CD4-positive, CD25-positive, alpha-beta regulatory T cell (primary cell): Measurements from ENCODE around the gene IL31. TPM values are rescaled to one million over a fixed set of nuclear protein-coding genes. Genes with fewer than 3 reads are reported as not detected.
"Not testable (repeated sequence)": the region's sequence is repeated elsewhere in the genome, so short reads cannot be mapped to it uniquely, and the experiment has no call there.

Source experiments
- ATAC-seq, 2 donors: fragments of 150-1000 bp; cut with Tn5 transposase; one replicate each; pipeline ENCODE4 v1.10.0; 2021; ENCODE audit warnings: low read depth in 2 of 2, moderate number of reproducible peaks in 2 of 2, moderate library complexity in 1 of 2
- DNase-seq, 3 donors: peaks; one replicate each; pipeline versions ENCODE4 v3.0.0 to v3.0.0-alpha.2; 2012 to 2022; ENCODE audit warnings: mixed read lengths in 1 of 3
- H3K27ac ChIP-seq: one replicate; pipeline ENCODE4 v1.7.0; 2013; ENCODE audit warnings: mild to moderate bottlenecking, low read length; ENCODE audit not compliant: insufficient read depth, poor library complexity, severe bottlenecking
- H3K27me3 ChIP-seq: one replicate; pipeline ENCODE4 v1.7.0; 2013; ENCODE audit warnings: low read length; ENCODE audit not compliant: control insufficient read depth, insufficient read depth
- H3K36me3 ChIP-seq: one replicate; pipeline ENCODE4 v1.7.0; 2013; ENCODE audit warnings: mild to moderate bottlenecking, low read length, moderate library complexity; ENCODE audit not compliant: control insufficient read depth, insufficient read depth
- H3K4me1 ChIP-seq: 2 replicates; pipeline ENCODE4 v1.7.0; 2013; ENCODE audit warnings: mild to moderate bottlenecking, low read length; ENCODE audit not compliant: insufficient read depth, control insufficient read depth, poor library complexity, severe bottlenecking
- H3K4me3 ChIP-seq: one replicate; pipeline ENCODE4 v1.7.0; 2013; ENCODE audit warnings: low read depth, mild to moderate bottlenecking, low read length, moderate library complexity
- H3K9me3 ChIP-seq, 2 experiments: 1 replicate in 1 of 2; 2 replicates in 1 of 2; pipeline ENCODE4 v1.7.0; 2013; ENCODE audit warnings: low read length in 2 of 2, mild to moderate bottlenecking in 1 of 2, moderate library complexity in 1 of 2; ENCODE audit not compliant: control insufficient read depth in 2 of 2
- H3K27ac Mint-ChIP-seq, 3 donors: one replicate each; pipeline ENCODE4 v1.8.0; 2020 to 2022; ENCODE audit warnings: mild to moderate bottlenecking in 3 of 3, mixed read lengths in 3 of 3, moderate library complexity in 2 of 3
- H3K27me3 Mint-ChIP-seq: one replicate; pipeline ENCODE4 v1.8.0; 2022; ENCODE audit warnings: mild to moderate bottlenecking, mixed read lengths
- H3K36me3 Mint-ChIP-seq: one replicate; pipeline ENCODE4 v1.8.0; 2020; ENCODE audit warnings: mixed read lengths
- H3K4me1 Mint-ChIP-seq, 4 donors: one replicate each; pipeline ENCODE4 v1.8.0; 2020 to 2022; ENCODE audit warnings: mixed read lengths in 4 of 4, mild to moderate bottlenecking in 1 of 4
- H3K4me3 Mint-ChIP-seq, 4 donors: one replicate each; pipeline ENCODE4 v1.8.0; 2020 to 2022; ENCODE audit warnings: mild to moderate bottlenecking in 4 of 4, mixed read lengths in 4 of 4, moderate library complexity in 3 of 4
- H3K9me3 Mint-ChIP-seq, 7 donors: one replicate each; pipeline ENCODE4 v1.8.0; 2020 to 2022; ENCODE audit warnings: mixed read lengths in 7 of 7, mild to moderate bottlenecking in 3 of 7, moderate library complexity in 2 of 7
- polyA plus RNA-seq, 4 donors: library from polyadenylated mRNA; unstranded; fragments of 300-500 nt; fragmentation: Illumina TruSeq; gene quantifications; one replicate each; pipeline ENCODE4 v1.2.3, GENCODE V29; 2021
- total RNA-seq: library from RNA; stranded (reverse); gene quantifications from one replicate; pipeline ENCODE4 v1.2.3, GENCODE V29; 2022

IL31 gene
- total and polyA plus RNA-seq, 5 donors from 2014 or later = not detected

DNA sequence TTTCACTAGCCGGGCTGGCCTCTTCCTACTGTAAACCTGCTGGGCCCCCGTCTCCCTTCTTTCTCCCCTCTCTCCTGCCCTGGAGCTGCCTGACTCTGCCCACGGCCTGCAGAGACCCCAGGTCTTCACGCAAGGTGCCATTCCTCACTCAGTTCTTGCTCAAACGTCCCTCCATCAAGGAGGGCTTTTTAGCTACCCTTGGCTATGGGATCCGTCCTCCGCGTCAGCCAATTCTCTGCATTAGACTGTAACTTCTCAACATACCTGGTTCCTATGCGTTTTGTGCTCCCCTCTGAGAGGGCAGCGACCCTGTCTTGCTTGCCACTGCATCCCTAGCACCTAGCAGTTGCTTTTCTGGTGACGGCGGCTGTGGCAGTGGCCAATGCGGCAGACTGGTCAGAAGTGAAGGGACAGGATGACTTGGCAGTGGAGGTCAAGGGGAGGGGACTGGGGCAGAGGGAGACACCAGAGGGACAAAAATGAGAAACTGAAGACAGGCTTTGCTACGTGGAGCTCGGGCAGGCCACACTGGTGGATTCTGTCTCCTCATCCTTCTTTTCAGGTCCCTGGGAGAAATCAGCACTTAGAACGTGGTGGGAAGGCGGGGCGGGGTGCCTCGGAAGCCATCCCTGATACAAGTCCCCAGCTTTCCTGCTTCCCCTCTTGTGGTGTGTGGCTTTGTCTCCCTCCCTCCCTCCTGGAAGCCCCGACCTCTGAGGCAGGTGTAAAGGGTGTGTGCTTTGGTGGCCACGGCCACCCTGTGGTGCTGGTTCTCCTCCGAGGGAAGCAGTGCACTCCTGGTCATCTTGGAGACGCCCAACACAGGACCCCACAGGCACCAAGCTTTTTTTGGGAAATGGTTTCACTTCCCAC lies 31.3 kb upstream of the IL31 start:
- H3K4me3 ChIP-seq = no peak overlapping the region
- H3K9me3 Mint-ChIP-seq = peaks cover 0 to 2% (median 0%) of the 10 kb centered on the region in 7 donors
- H3K9me3 ChIP-seq = no peaks in the 10 kb centered on the region
- ATAC-seq (no peak), DNase-seq (no peak)
- H3K27ac Mint-ChIP-seq = peak overlapping the region in 2 of 3 donors; percentile 26 to 69
- H3K27me3 Mint-ChIP-seq = peaks cover 32% of the 10 kb centered on the region
- H3K36me3 ChIP-seq = peaks cover 21% of the 10 kb centered on the region
- no peak overlapping the region for H3K27ac ChIP-seq
- peaks cover 17% of the 10 kb centered on the region for H3K36me3 Mint-ChIP-seq
- H3K4me1 ChIP-seq = peaks cover 13% of the 10 kb centered on the region
- peaks cover 0 to 17% (median 6%) of the 10 kb centered on the region in 4 donors for H3K4me1 Mint-ChIP-seq
- H3K4me3 Mint-ChIP-seq = peak overlapping the region; percentile 74 to 88 (median 84)
- H3K27me3 ChIP-seq = peaks cover 4% of the 10 kb centered on the region

DNA sequence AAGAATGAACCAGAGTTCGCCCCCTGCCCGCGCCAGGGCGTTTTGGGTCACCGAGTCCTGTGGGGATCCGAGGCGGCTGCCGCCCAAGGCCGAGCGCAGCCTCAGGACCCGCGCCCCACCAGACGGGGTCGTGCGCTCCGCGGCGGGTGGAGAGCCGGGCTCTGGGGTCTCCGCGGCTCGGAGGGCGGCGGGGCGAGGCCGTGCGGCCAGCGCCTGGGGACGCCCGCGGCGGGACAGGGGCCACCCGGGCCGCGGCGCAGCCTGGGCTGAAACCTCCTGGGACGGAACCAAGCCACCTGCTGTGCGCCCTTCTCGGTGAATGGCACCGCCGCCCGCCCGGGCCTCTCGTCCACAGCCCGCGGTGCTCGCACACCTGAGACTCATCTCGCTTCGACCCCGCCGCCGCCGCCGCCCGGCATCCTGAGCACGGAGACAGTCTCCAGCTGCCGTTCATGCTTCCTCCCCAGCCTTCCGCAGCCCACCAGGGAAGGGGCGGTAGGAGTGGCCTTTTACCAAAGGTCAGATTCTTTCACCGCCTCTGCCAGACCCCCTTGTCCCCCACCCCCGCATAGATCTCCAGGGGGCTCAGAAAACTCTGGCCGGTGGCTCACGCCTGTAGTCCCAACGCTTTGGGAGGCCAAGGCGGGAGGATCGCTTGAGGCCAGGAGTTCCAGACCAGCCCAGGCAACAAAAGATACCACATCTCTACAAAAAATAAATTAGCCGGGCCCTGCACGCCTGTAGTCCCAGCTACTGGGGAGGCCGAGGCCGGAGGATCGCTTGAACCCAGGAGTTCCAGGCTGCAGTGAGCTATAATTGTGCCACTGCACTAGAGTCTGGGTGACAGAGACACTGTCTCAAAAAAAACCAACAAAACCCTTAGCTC lies 30.4 kb upstream of the IL31 start:
- Mint-ChIP-seq H3K27ac (no peak overlapping the region), H3K36me3 (peaks cover 10% of the 10 kb centered on the region), H3K4me3 (peak overlapping the region; percentile 74 to 88 (median 84)), H3K4me1 (peaks cover 0 to 17% (median 6%) of the 10 kb centered on the region in 4 donors), H3K27me3 (peaks cover 32% of the 10 kb centered on the region), H3K9me3 (peaks cover 0 to 2% (median 0%) of the 10 kb centered on the region in 7 donors)
- Histone ChIP-seq H3K9me3 (no peaks in the 10 kb centered on the region), H3K36me3 (peaks cover 14% of the 10 kb centered on the region), H3K4me3 (no peak overlapping the region), H3K4me1 (peaks cover 13% of the 10 kb centered on the region), H3K27ac (peak overlapping the region; percentile 23), H3K27me3 (peaks cover 5% of the 10 kb centered on the region)
- ATAC-seq (peak; percentile 21 to 25), DNase-seq (no peak)

DNA sequence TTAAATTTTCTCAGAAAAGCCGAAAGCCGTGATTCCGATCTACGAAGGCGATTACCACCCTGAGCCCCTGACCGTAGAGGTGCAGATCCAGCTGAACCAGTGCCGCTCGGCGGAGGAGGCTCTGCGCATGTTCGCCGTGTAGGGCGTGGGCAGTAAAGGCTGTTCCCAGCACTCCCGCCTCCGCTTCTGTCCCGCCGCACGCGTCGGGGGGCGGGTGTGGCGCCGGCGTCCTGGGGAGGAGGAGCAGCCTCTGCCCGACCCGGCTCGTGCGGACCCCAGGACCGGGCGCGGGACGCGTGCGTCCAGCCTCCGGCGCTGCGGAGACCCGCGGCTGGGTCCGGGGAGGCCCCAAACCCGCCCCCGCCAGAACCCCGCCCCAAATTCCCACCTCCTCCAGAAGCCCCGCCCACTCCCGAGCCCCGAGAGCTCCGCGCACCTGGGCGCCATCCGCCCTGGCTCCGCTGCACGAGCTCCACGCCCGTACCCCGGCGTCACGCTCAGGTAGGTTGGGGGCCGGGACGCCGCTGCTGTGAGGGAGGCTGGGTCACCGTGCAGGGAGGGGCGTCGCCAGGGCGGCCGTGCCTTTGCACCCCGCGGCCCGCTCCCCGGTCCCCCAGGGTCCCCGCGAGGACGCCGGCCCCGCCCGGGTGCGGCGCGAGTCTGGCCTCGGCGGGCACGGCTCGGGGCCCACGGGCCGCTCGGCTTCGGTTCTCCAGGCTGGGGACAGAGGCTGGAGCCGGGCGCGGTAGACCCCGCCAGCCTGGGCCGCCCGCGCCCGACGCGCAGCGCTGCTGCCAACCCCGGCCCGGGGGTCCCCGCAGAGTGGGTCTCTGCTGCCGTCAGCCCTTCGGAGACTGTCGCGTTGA lies 29.5 kb upstream of the IL31 start, which contains the start of gene B3GNT4:
Gene B3GNT4, plus strand, starts transcription at position 409 of the 866 bp plus-strand sequence. CDS start 910 bp downstream, outside the sequence.
- no peak within 1 kb of the TSS for H3K27ac ChIP-seq
- H3K9me3 ChIP-seq = no peaks in the 10 kb centered on the region
- peak; percentile 48 to 65 (median 59) for DNase-seq
- peaks cover 0 to 17% (median 6%) of the 10 kb centered on the region in 4 donors for H3K4me1 Mint-ChIP-seq
- H3K4me1 ChIP-seq = peaks cover 13% of the 10 kb centered on the region
- H3K27me3 ChIP-seq = peaks cover 5% of the 10 kb centered on the region
- peak; percentile 56 to 57 for ATAC-seq
- peaks cover 8% of the 10 kb centered on the region for H3K36me3 Mint-ChIP-seq
- H3K27ac Mint-ChIP-seq = no peak within 1 kb of the TSS
- H3K9me3 Mint-ChIP-seq = peaks cover 0 to 2% (median 0%) of the 10 kb centered on the region in 7 donors
- H3K36me3 ChIP-seq = peaks cover 13% of the 10 kb centered on the region
- H3K4me3 ChIP-seq = peak within 1 kb of the TSS; percentile 53
- H3K27me3 Mint-ChIP-seq = peaks cover 39% of the 10 kb centered on the region
- H3K4me3 Mint-ChIP-seq = peak within 1 kb of the TSS; percentile 81 to 88 (median 84)

DNA sequence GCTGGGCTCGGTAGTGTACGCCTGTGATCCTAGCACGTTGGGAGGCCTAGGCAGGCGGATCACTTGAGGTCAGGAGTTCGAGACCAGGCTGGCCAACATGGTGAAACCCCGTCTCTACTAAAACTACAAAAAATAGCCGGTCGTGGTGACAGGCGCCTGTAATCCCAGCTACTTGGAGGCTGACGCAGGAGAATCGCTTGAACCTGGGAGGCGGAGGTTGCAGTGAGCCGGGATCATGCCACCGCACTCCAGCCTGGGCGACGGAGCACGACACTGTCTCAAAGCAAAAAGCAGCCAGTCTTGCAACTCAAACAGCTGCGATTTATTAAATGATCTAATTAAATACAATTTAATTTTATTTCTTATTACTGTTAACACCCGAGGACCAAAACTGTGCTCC lies 28.8 kb upstream of the IL31 start:
- not testable (repeated sequence) for H3K36me3 ChIP-seq, H3K9me3 Mint-ChIP-seq, ATAC-seq, DNase-seq, H3K27ac Mint-ChIP-seq, H3K27ac ChIP-seq, H3K36me3 Mint-ChIP-seq, H3K9me3 ChIP-seq, H3K27me3 ChIP-seq
- Histone ChIP-seq H3K4me3 (peak overlapping the region; percentile 53), H3K4me1 (peaks cover 13% of the 10 kb centered on the region)
- Mint-ChIP-seq H3K4me3 (peak overlapping the region in 3 of 4 donors; percentile 65 to 81 (median 79)), H3K27me3 (peaks cover 47% of the 10 kb centered on the region), H3K4me1 (peaks cover 0 to 17% (median 6%) of the 10 kb centered on the region in 4 donors)

DNA sequence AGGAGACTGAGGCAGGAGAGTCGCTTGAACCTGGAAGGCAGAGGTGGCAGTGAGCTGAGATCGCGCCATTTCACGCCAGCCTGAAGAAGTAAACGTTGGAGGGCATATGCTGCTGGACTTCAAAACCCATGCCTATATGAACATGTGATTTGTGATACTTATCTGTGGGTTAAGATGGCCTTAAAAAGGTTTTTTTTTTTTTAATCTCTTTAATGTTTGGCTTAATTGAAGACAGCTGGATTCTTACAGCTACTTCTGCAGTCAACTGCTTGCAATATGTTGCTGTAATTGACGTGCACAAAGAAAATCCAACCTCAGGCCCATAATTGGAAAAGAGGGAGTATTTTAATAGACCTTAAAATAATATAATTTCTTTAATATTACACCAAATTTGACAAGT lies 28.0 kb upstream of the IL31 start:
- H3K4me3 ChIP-seq = no peak overlapping the region
- no peak overlapping the region for H3K27ac Mint-ChIP-seq
- no peak for ATAC-seq
- H3K36me3 ChIP-seq = no peaks in the 10 kb centered on the region
- H3K4me1 Mint-ChIP-seq = peaks cover 0 to 17% (median 5%) of the 10 kb centered on the region in 4 donors
- no peaks in the 10 kb centered on the region for H3K9me3 ChIP-seq
- peaks cover 0 to 2% (median 0%) of the 10 kb centered on the region in 7 donors for H3K9me3 Mint-ChIP-seq
- H3K27me3 ChIP-seq = peaks cover 8% of the 10 kb centered on the region
- H3K27ac ChIP-seq = no peak overlapping the region
- H3K27me3 Mint-ChIP-seq = peaks cover 53% of the 10 kb centered on the region
- H3K36me3 Mint-ChIP-seq = no peaks in the 10 kb centered on the region
- no peak overlapping the region for H3K4me3 Mint-ChIP-seq
- peaks cover 13% of the 10 kb centered on the region for H3K4me1 ChIP-seq
- no peak for DNase-seq

DNA sequence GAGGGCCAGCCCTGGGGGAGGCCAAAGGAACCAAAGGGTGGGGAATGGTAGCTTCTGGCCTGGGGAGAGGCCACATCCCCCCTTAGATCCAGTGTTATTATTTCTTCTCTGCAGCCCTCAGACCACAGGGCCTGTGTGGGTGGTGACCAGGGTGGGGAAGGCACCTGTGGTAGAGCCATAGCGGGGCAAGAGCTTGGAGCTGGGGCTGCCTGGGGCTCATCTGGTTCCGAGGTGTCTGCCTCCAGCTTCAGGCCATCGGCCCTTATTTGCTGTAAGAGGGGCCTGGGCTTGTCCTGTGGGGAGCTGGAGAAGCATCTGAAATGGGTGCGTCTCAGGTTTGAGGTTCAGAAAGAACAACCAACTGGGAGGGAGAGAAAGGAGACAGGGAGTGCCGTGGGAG lies 27.4 kb upstream of the IL31 start:
- peaks cover 11% of the 10 kb centered on the region for H3K27me3 ChIP-seq
- no peaks in the 10 kb centered on the region for H3K36me3 Mint-ChIP-seq
- no peak overlapping the region for H3K27ac Mint-ChIP-seq
- H3K9me3 ChIP-seq = no peaks in the 10 kb centered on the region
- peaks cover 0 to 17% (median 5%) of the 10 kb centered on the region in 4 donors for H3K4me1 Mint-ChIP-seq
- H3K36me3 ChIP-seq = no peaks in the 10 kb centered on the region
- H3K4me3 ChIP-seq = no peak overlapping the region
- H3K4me1 ChIP-seq = peaks cover 13% of the 10 kb centered on the region
- peak overlapping the region in 1 of 4 donors; percentile 11 for H3K4me3 Mint-ChIP-seq
- H3K9me3 Mint-ChIP-seq = peaks cover 0 to 2% (median 0%) of the 10 kb centered on the region in 7 donors
- DNase-seq = no peak
- peaks cover 55% of the 10 kb centered on the region for H3K27me3 Mint-ChIP-seq
- no peak overlapping the region for H3K27ac ChIP-seq
- ATAC-seq = no peak
